Bone marrow (tissue), 2 donors: Measurements from ENCODE around the gene EIF4G3.

Experiments used
- DNase-seq, 2 donors: peaks; one replicate each; lab custom pipeline; 2025; lab: John Stamatoyannopoulos, UW

The EIF4G3 gene

GRCh38 chr1:20993716-20994575 lies 182.8 kb downstream of the EIF4G3 start:
- peak in 1 of 2 donors; percentile 30 for DNase-seq

DNA sequence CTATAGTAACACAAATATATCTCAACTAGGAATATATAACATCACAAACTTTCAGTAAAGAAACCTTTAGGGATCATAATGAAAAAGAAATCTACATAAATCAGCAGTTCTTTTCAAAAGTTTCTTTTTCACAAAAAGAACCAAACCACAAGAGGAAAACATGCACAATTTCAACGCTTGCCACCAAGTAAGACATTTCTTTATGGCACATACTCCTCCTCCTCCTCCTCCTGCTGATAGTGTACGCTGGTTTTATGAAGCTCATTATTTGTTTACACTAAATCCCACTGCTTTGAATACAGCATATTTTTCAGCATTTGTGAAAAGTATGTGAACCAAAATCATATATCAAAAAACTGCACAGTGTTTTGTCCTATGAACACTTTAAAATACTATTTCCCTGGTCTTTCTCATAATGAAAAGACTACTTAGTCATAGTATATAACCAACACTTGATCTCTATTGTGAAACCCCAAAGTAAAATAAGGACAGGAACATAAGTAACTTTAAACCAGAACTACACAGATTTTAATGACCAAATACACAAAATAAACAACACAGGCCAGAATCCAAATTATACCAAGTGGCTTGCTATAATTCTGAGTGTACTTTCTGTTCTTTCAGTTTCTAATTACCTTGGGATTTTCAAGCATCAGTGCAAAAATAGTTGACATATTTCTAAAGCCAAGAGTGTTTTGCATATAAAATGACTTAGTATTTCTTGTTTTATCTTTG lies 184.2 kb downstream of the EIF4G3 start:
- no peak for DNase-seq

- no peak for DNase-seq
These were observed 187.8 kb downstream of the EIF4G3 start for GRCh38 chr1:20988943-20989342.

DNA sequence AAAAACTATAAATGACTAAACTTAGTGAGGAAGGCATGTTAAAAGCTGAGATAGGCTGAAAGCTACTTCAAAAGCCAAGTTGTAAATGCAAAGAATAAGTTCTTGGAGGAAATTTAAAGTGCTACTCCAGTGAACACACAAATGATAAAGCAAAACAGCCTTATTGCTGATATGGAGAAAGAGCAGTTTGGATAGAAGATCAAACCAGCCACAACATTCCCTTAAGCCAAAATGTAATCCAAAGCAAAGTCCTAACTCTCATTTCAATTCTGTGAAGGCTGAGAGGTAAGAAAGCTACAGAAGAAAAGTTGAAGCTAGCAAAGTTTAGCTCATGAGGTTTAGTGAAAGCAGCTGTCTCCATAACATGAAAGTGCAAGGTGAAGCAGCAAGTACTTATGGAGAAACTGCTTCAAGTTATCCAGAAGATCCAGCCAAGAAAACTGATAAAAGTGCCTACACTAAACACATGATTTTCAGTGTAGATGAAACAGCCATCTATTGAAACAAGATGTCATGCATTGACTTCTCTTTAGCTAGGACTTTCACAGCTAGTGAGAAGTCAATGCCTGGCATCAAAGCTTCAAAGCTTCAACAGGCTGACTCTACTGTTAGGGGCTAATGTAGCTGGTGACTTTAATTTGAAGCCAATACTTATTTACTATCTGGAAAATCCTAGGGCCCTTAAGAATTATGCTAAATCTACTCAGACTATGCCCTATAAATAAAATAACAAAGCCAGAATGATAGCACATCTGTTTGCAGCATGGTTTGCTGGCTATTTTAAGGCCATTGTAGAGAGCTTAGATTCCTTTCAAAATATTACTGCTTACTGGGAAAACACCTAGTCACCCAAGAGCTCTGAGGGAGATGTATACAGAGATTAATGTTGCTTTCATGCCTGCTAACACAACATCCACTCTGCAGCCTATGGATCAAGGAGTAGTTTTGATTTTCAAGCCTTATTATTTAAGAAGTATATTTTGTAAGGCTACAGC lies 188.6 kb downstream of the EIF4G3 start:
- no peak for DNase-seq

DNA sequence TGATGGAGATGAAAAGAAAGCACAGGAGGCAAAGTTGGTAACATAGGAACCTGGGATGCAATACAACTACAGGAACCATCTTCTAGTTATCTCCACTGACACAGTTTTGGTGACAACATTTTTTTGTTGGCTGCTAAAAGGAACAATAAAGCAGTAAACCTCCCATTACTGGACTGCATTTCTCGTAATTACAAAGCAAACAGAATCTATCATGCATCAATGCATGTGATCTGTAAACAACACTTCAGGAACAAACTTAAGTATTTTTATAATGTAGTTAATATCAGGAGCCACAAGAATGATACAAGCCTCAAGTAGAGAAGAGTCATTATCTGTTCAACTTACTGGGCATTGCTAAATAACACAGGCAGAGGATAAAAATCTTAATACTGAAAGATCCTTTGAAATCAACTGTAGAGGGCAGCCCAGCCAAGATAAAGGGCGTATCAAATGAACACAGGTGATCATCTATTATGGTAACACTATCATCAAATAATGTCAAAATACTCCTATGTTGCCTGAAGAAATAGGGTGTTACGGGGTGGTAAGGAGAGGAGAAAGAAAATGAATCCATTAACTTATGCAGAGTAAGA lies 193.3 kb downstream of the EIF4G3 start:
- no peak for DNase-seq

DNA sequence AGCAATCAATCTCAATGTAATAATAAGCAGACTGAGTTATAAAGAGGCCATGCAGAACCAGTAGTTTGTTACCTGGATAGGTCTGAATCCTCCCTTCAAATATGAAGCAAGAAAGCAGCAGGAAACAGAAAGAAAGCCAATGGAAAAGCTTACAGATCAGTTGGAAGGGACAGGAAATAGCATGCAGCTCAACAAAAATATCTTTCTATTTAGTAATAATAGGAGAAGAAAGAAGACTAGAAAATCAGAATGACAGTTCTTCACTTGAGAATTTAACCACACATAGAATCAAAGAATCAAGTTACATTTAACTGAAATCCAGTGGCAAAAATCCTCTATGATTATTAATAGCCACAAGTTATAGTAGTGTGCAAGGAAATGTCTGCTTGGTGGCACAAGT lies 194.4 kb downstream of the EIF4G3 start:
- DNase-seq = no peak

DNA sequence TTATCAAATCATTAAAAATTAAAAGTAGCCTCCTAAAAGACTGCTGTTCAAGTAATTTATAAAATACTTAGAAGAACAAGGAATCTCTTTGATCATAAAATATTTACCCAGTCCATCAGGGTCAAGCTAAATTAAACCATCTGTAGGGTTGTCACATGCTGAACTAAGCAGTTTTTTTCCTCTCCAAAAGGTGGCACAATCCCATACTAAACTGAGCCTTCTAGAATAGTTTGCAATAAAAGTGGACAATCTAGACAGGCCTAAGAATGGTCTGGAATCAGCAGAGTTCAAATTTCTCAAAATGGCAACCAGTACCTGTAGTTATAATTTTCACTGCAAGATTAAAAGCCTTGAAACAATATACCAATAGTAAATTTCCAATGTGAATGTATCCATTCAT lies 194.8 kb downstream of the EIF4G3 start:
- DNase-seq = no peak

DNA sequence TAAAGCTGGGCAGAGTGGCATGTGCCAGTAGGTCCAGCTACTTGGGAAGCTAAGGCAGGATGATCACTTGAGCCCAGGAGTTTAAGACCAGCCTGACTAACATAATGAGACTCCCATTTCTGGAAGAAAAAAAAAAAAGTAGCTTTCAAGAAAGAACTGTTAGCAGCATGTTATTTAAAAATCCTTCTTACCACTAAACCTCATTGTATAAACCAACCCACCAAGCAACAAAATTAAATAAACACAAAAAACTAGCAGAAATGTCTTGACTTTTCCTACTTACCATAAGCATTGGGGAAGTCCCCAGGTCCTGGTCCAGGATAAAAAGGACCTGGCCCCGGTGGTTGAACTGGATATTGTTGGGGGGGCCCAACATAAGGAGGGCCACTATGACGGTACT lies 196.6 kb downstream of the EIF4G3 start:
- DNase-seq = no peak

GRCh38 chr1:20978413-20978812 lies 198.3 kb downstream of the EIF4G3 start:
- DNase-seq = no peak

GRCh38 chr1:20975668-20976067 lies 201.0 kb downstream of the EIF4G3 start:
- no peak for DNase-seq

DNA sequence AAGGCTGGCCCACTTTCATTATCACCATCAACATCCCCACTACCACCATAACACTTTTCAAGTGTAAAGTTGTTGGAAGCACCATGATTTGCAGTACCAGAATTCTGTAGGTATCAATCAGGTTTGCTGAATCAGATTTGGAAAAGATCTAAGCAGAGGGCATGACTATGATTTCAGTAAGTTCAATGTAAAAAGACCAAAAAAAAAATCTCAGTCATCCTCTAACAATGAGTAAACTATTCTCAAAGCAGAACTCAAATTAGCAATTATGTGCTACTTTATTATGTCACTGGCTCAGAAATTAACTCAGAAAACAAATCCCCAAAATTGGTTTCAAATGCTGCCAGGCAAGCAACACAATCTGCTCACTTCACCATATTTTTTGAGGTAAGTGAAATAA lies 201.7 kb downstream of the EIF4G3 start:
- no peak for DNase-seq

GRCh38 chr1:20974069-20974468 lies 202.6 kb downstream of the EIF4G3 start:
- no peak for DNase-seq

GRCh38 chr1:20972855-20973254 lies 203.8 kb downstream of the EIF4G3 start:
- DNase-seq = no peak

- peak in 1 of 2 donors; percentile 14 for DNase-seq
These were observed 211.9 kb downstream of the EIF4G3 start for GRCh38 chr1:20964540-20965484.

DNA sequence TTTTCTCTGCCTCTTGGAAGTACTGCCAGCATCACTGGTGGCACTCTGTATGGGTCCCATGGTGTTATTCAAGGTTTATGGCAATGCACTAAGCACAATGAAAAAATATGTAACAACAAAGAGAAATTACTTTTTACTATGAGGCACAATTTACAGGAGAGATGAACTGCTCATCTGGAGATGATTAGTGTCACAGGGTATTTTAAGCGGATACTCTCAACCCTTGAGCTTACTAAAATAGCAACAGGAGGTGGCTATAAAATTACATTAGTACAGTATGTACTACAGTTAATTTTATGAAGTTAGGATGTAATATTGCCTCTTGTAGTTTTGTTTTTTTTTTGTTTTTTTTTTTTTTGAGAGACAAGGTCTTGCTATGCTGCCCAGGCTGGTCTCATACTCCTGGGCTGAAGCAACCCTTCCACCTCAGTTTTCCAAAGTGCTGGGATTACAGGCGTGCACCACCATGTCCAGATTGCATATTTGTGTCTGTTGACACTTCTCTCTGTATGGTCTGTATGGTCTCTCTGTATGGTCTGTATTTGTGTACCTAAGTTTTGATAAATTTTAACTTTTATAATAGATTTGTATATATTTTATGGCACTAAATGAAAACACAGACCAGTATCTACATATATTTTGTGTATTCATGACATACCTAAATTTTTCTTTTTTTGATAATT lies 214.0 kb downstream of the EIF4G3 start:
- DNase-seq = no peak

GRCh38 chr1:20958430-20958829 lies 218.3 kb downstream of the EIF4G3 start:
- no peak for DNase-seq

DNA sequence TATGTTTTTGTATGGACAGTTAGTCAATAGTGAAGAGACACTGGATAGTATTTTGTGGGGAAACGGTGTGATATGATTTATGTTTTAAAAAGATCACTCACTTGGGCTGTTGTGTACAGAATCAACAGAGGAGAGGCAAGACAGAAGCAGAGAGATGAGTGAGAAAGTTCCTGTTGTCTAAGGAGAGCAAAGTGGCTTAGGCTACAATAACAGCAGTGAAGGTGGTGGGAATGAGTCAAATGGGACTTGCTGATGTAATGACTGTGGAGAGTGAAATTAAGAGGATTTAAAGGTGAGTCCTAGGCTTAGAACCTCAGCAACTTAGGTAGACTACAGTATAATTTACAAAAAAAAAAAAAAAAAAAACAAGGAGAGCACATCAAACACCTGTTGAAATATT lies 220.4 kb downstream of the EIF4G3 start:
- DNase-seq = no peak

- no peak for DNase-seq
These were observed 226.0 kb downstream of the EIF4G3 start for GRCh38 chr1:20950679-20951078.

GRCh38 chr1:20949871-20950590 lies 226.7 kb downstream of the EIF4G3 start:
- DNase-seq = peak in 1 of 2 donors; percentile 7
